H1 (cell line): ENCODE results near the gene TSSK6. TPM values are rescaled to one million over a fixed set of nuclear protein-coding genes. Genes with fewer than 3 reads are reported as not detected.

Source experiments
- GABPA ChIP-seq: IDR thresholded peaks from 2 replicates; pipeline ENCODE4 v1.6.1; 2011; ENCODE audit warnings: mild to moderate bottlenecking, low read length, moderate library complexity, borderline replicate concordance; ENCODE audit not compliant: insufficient read depth
- SUZ12 ChIP-seq: fragments of 200-600 bp; sonication (generic); IDR thresholded peaks from 2 replicates; pipeline ENCODE4 v1.6.1; 2012; ENCODE audit warnings: mild to moderate bottlenecking, inconsistent platforms, low read length, moderate library complexity, mixed read lengths
- polyA plus RNA-seq, 7 experiments: library from polyadenylated mRNA; depleted of rRNA in 3 of 7; stranded (reverse) in 5 of 7; unstranded in 2 of 7; fragments of >200 nt in 5 of 7; fragments of 200-250 nt in 2 of 7; gene quantifications; 1 replicate in 5 of 7; 2 replicates in 1 of 7; 4 replicates in 1 of 7; pipeline versions ENCODE4 v1.2.1 to v1.2.3, GENCODE V29; 2011 to 2013; ENCODE audit warnings: missing spikeins in 2 of 7, mixed read lengths in 2 of 7
- total RNA-seq: library from RNA; stranded (reverse); fragmentation: NEBNext Ultra II Directional; extraction: Animal tissue kit (Norgen Biotek cat#: 25700); gene quantifications from 2 replicates; pipeline ENCODE4 v1.2.1, GENCODE V29; 2021
- TF ChIP-seq, protein P1 (sequence below): IDR thresholded peaks from 2 replicates; pipeline ENCODE4 v1.6.1; 2011; ENCODE audit warnings: low read length, improper control_type of control experiment

The TSSK6 gene
- total and polyA plus RNA-seq, 2 of the 8 experiments (the other 6 are each of a cell fraction or from before 2014, with no cell fraction given) = 3.6 to 7.8 TPM

DNA sequence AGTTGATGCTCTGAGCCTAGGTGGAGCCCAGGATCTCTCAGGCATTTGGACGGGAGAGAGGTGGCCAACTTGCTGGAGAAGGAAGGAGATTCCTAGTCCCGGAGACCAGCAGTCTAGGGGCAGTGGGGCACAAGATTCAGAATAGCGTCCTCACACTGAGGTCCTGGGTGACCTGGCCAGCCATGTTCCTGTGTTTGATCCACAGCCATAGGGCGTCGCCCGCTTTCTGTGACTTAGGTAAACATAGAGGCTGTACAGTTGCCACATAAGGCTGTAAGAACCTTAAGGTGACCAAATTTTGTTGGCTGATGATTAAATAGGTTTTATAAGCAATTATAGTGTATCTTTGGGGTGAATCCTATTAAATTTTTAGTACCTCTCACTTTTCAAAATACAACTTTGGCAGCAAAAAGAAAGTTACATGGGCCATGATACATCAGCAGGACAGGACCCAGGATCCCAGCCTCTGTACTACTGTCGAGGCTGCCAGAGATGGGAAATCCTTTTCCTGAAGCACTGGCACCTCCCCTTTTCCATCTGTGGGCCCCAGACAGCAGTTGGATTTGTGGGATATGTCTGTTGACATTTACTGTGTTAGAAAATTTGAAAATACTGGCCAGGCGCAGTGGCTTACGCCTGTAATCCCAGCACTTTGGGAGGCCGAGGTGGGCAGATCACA is 37.5 kb downstream of the TSSK6 start (continued):
- TF ChIP-seq GABPA = no peak
- TF ChIP-seq SUZ12 = no peak
- TF ChIP-seq, protein P1, sequence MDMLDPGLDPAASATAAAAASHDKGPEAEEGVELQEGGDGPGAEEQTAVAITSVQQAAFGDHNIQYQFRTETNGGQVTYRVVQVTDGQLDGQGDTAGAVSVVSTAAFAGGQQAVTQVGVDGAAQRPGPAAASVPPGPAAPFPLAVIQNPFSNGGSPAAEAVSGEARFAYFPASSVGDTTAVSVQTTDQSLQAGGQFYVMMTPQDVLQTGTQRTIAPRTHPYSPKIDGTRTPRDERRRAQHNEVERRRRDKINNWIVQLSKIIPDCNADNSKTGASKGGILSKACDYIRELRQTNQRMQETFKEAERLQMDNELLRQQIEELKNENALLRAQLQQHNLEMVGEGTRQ = no peak
